Activated T-cell treated with anti-CD3 and anti-CD28 coated beads, Interleukin-2, amount 50 U/mL, for 4 hours (primary cell): ENCODE results near the gene POU4F2. TPM values are rescaled to one million over a fixed set of nuclear protein-coding genes. Genes with fewer than 3 reads are reported as not detected.
"Not testable (repeated sequence)": the region's sequence is repeated elsewhere in the genome, so short reads cannot be mapped to it uniquely, and the experiment has no call there.

ENCODE experiments used
- ATAC-seq, 2 donors: fragments of 200-7000 bp; cut with Tn5 transposase; one replicate each; pipeline ENCODE4 v1.10.0; 2021
- DNase-seq: peaks from one replicate; pipeline ENCODE4 v3.0.0-alpha.2; 2020
- H3K27me3 Mint-ChIP-seq: one replicate; pipeline ENCODE4 v1.8.0; 2021; ENCODE audit warnings: low read depth, mixed read lengths
- H3K36me3 Mint-ChIP-seq: one replicate; pipeline ENCODE4 v1.8.0; 2022; ENCODE audit warnings: mixed read lengths; ENCODE audit not compliant: insufficient read depth
- H3K4me1 Mint-ChIP-seq: one replicate; pipeline ENCODE4 v1.8.0; 2021; ENCODE audit warnings: low read depth, mixed read lengths
- H3K4me3 Mint-ChIP-seq: one replicate; pipeline ENCODE4 v1.8.0; 2021; ENCODE audit warnings: mild to moderate bottlenecking, moderate library complexity, mixed read lengths
- H3K9me3 Mint-ChIP-seq: one replicate; pipeline ENCODE4 v1.8.0; 2021; ENCODE audit warnings: mixed read lengths
- total RNA-seq, 3 donors: library from RNA; stranded (reverse); gene quantifications; one replicate each; pipeline ENCODE4 v1.2.1, GENCODE V29; 2021

The POU4F2 gene
- total RNA-seq, 3 donors from 2014 or later, result not detected

DNA sequence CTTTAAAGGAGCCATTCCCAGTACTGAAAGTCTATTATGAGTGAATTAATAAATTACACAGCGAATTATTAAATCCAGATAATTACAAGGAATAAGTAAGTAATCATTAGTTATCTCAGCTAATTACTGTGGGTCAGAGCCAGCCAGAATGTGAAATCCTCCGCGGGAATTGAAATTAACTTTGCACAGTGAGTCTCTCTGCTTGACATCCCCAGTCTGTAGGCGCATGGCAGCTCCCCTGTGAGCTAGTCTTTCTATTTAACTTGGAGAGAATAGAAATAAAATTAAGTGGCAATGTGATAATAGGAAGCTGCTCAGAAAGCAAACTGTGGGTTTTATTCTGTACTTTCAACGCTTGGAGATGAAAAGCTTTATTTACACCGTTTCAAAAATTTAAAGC lies 7.2 kb downstream of the POU4F2 start:
- Mint-ChIP-seq H3K4me1 (peaks cover 3% of the 10 kb centered on the region), H3K9me3 (no peaks in the 10 kb centered on the region), H3K27me3 (peaks cover 68% of the 10 kb centered on the region), H3K36me3 (no peaks in the 10 kb centered on the region), H3K4me3 (no peak overlapping the region)
- ATAC-seq (no peak), DNase-seq (no peak)

DNA sequence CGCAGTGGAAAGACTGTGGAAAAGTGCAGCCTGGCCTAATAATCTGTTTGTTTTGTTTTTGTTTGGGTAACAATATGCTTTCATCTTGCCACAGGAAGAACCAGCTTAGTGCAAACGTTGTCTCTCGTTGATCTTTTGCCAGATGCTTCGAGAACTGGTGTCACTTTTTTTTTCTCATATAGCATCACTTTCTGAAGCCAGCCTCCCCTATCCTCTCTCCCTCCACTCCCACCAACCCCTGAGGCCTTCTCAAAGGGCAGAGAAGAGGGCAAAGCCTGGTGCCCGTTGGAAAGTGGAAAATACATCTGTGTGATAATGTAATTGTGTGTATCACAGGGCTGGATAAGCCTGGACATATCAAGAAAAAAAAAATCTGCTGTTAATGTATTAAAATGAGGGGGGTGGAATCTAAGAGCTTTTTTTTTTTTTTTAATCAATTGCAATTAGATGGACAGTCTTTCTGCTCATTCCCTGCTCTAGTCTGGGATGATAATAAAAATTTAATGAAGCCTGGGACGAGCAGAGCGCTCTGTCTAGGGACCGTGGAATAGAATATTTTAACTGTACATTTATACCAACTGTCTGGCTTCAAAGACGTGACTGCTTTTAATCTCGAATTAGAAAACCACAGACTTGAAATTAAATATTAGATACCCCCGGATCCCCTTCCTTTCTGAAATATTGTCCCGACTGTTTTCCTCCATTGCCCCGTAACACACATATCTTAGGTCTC lies 8.1 kb downstream of the POU4F2 start:
- ATAC-seq (no peak), DNase-seq (no peak)
- no peaks in the 10 kb centered on the region for H3K36me3 Mint-ChIP-seq
- peaks cover 71% of the 10 kb centered on the region for H3K27me3 Mint-ChIP-seq
- H3K4me1 Mint-ChIP-seq, result peaks cover 2% of the 10 kb centered on the region
- H3K4me3 Mint-ChIP-seq, result no peak overlapping the region
- no peaks in the 10 kb centered on the region for H3K9me3 Mint-ChIP-seq

DNA sequence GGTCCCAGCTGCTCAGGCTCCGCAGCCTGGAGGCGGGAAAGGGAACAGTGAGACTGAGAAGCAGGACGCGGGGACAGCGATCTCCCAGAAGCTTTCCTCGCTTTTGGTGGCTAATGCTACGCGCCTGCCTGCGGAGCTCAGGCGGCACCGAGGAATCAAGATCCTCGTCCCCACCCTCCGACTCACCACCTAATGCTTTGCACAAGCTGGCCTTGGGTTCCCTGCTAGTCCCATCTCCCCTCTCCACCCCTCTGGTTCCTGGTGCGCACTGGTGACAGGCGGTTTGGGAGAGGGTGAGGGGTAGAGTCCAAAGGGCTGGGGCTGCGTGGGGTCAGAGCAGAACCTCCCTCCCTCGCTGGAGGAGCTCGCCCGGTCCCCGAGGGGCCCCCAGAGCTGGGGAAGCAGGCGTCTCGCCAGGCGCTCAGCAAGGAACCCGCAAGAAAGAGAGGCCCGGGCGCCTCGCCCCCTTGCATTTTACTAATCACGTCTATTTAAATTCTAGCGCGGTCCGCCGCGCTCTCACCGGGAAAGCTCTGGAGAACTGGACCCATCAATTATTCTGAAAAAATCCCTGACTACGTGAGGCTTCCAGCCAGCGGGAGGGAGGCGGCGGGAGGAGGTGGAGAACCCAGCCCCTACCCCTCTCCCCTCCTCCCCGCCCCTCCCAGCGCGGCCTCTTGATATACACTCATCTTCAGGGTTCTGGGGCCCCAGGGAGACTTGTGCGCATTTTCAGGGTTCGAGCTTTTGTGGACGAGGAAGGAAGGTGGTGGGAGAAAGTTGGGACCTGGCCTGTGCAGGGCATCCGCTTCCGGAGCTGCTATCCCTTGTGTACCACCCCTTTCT lies 9.1 kb downstream of the POU4F2 start:
- Mint-ChIP-seq H3K27me3 (peaks cover 72% of the 10 kb centered on the region), H3K9me3 (no peaks in the 10 kb centered on the region), H3K36me3 (no peaks in the 10 kb centered on the region), H3K4me1 (peaks cover 2% of the 10 kb centered on the region), H3K4me3 (no peak overlapping the region)
- DNase-seq (no peak), ATAC-seq (no peak)

GRCh38 chr4:146648461-146648783 lies 9.7 kb downstream of the POU4F2 start:
- H3K36me3 Mint-ChIP-seq, result no peaks in the 10 kb centered on the region
- peaks cover 72% of the 10 kb centered on the region for H3K27me3 Mint-ChIP-seq

GRCh38 chr4:146649232-146649631 lies 10.5 kb downstream of the POU4F2 start:
- no peak for ATAC-seq
- peaks cover 3% of the 10 kb centered on the region for H3K4me1 Mint-ChIP-seq
- peaks cover 75% of the 10 kb centered on the region for H3K27me3 Mint-ChIP-seq
- no peaks in the 10 kb centered on the region for H3K36me3 Mint-ChIP-seq
- H3K9me3 Mint-ChIP-seq, result no peaks in the 10 kb centered on the region
- no peak for DNase-seq
- no peak overlapping the region for H3K4me3 Mint-ChIP-seq

More at GRCh38 chr4:146648461-146648783, 9.7 kb downstream of the POU4F2 start:
- DNase-seq (no peak), ATAC-seq (no peak)
- Mint-ChIP-seq H3K4me3 (no peak overlapping the region), H3K4me1 (peaks cover 2% of the 10 kb centered on the region), H3K9me3 (no peaks in the 10 kb centered on the region)

- DNase-seq (no peak), ATAC-seq (no peak)
- H3K36me3 Mint-ChIP-seq, result no peaks in the 10 kb centered on the region
- H3K4me1 Mint-ChIP-seq, result peaks cover 8% of the 10 kb centered on the region
- no peaks in the 10 kb centered on the region for H3K9me3 Mint-ChIP-seq
- H3K27me3 Mint-ChIP-seq, result peaks cover 75% of the 10 kb centered on the region
- H3K4me3 Mint-ChIP-seq, result no peak overlapping the region
Measured at GRCh38 chr4:146650034-146650433, 11.3 kb downstream of the POU4F2 start.

DNA sequence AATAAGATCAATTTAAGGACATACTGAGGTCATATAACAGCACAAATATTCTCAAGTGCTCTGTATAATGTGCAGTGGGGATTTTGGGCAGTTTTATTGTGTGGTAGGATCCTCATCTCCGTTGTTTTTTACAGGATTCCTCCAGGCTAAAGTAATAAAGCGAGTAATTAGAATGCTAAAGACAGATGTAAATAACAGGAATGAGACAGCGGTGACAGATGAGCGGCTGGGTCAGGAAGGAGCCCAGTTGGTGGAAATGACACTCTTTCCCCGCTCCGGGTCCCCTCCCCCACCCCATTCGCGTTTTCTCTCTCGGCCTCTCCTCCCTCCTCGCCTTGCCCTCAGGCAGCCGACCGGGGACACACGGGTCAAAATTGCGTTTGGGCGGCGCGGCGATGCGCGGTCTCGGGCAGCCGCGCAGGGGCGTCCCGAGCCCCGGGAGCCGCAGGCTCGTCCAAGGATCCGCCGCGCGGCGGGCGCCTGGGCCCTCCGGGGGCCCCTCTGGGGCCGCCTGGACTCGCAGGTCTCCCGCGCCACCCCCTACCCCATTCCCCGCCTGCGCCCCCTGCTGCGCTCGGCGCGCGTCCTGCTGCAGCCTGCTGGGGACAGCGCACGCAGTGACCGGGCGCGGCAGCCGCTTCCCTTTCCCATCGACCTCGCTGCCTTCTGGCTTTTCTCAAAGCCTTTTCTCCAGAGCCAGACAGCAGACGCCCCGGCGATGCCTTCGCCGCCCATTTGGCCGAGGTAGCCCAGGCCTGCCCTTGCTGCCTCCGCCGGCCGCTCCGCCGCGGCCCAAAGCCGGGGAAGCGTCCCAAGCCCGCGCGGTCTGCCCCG lies 16.2 kb downstream of the POU4F2 start:
- H3K4me1 Mint-ChIP-seq, result peaks cover 8% of the 10 kb centered on the region
- ATAC-seq (peak; percentile 25 to 40), DNase-seq (no peak)
- no peaks in the 10 kb centered on the region for H3K36me3 Mint-ChIP-seq
- peaks cover 62% of the 10 kb centered on the region for H3K27me3 Mint-ChIP-seq
- peak overlapping the region; percentile 60 for H3K4me3 Mint-ChIP-seq
- H3K9me3 Mint-ChIP-seq, result no peaks in the 10 kb centered on the region

- Mint-ChIP-seq H3K9me3 (no peaks in the 10 kb centered on the region), H3K4me3 (peak overlapping the region; percentile 24), H3K36me3 (no peaks in the 10 kb centered on the region), H3K27me3 (peaks cover 61% of the 10 kb centered on the region), H3K4me1 (peaks cover 8% of the 10 kb centered on the region)
- DNase-seq, result no peak
- ATAC-seq, result no peak
Measured at GRCh38 chr4:146655521-146655856, 16.8 kb downstream of the POU4F2 start.

GRCh38 chr4:146661367-146661766 lies 22.7 kb downstream of the POU4F2 start:
- ATAC-seq (no peak), DNase-seq (no peak)
- Mint-ChIP-seq H3K27me3 (peaks cover 14% of the 10 kb centered on the region), H3K9me3 (peaks cover 4% of the 10 kb centered on the region), H3K36me3 (no peaks in the 10 kb centered on the region), H3K4me1 (no peaks in the 10 kb centered on the region), H3K4me3 (no peak overlapping the region)

GRCh38 chr4:146663968-146664311 lies 25.2 kb downstream of the POU4F2 start:
- H3K4me3 Mint-ChIP-seq, ATAC-seq, DNase-seq, H3K27me3 Mint-ChIP-seq, H3K9me3 Mint-ChIP-seq, H3K4me1 Mint-ChIP-seq, H3K36me3 Mint-ChIP-seq: not testable (repeated sequence)

DNA sequence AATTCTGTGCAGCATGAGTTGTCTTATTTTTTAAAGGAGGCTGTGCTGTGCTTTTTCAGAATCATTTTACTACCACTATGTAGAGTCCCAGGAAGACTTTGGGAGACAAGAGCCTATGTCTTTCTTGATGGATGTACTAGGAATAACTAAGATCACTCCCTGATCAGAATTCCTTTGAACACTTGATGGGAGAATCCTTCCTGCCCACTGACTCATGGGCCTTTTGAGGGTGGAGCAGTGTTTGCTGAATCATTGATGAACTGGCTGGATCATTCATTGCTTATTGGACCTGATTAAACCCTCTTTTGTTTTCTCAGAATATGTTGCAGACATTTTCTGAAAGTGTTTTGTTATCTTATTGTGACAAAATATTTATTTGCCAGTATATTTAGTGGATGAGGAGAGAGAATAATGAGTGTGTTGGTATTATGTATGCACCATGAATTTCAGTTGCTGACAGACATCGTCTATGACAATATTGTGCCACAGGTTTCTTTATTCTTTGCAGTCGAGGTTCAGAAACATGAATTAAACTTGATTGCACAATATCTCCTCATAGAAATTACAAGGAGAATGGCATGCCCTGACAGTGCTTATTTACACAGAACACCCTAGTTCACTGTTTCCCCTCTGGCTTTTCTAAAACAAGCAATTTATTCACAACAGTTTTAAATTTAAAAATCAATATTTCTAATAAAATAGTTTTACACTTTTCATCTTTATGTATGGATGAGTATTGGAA lies 36.3 kb downstream of the POU4F2 start:
- Mint-ChIP-seq H3K27me3 (peaks cover 3% of the 10 kb centered on the region), H3K4me3 (no peak overlapping the region), H3K4me1 (no peaks in the 10 kb centered on the region), H3K9me3 (peaks cover 3% of the 10 kb centered on the region), H3K36me3 (no peaks in the 10 kb centered on the region)
- ATAC-seq (no peak), DNase-seq (no peak)
